ENCODE measurements around the gene RABEP2. TPM values are rescaled to one million over a fixed set of nuclear protein-coding genes. Genes with fewer than 3 reads are reported as not detected.
A peak's percentile ranks its signal among the peaks of the same experiment; 100 is the strongest.

The RABEP2 gene
- total and polyA plus RNA-seq, 9 of the 15 experiments (the other 6 are each of a cell fraction or from before 2014, with no cell fraction given) = 0.15 to 13.4 (median 3.5) TPM

GRCh38 chr16:28974437-28975157, 49.6 kb upstream of the RABEP2 start, which contains the start of gene SPNS1 (continued):
- TF ChIP-seq REST (IDR thresholded peaks at IDR 0.05; ENCODE audit: borderline replicate concordance) (peak; percentile 97), REST (CRISPR knock-in tag; IDR thresholded peaks at IDR 0.05; ENCODE audit: low read depth) (0 out of 2 replicates have a peak, but pooled peaks have one; percentile 23), EGR1 (conservative IDR thresholded peaks at IDR 0.05) (no peak; the same call in 1 of the 2 replicates), HSF4 (CRISPR knock-in tag; IDR thresholded peaks at IDR 0.05; ENCODE audit: borderline replicate concordance) (no peak), POU5F1 (IDR thresholded peaks at IDR 0.05; ENCODE audit: borderline replicate concordance, low read depth, low read length, partially characterized antibody) (peak; percentile 96), NFYB (IDR thresholded peaks at IDR 0.05; ENCODE audit: extremely low read depth, insufficient read length) (no peak), STAT5B (CRISPR knock-in tag; IDR thresholded peaks at IDR 0.05) (no peak), PHF21A (IDR thresholded peaks at IDR 0.05; ENCODE audit: borderline replicate concordance, low read depth) (0 out of 2 replicates have a peak, but pooled peaks have one; percentile 69), ELF4 (CRISPR knock-in tag; IDR thresholded peaks at IDR 0.05) (no peak), BDP1 (IDR thresholded peaks at IDR 0.05; ENCODE audit: insufficient read depth, insufficient read length) (no peak), KDM5B (IDR thresholded peaks at IDR 0.05; ENCODE audit: insufficient replicate concordance, low read depth, low read length) (peak; percentile 77), CBX8 (IDR thresholded peaks at IDR 0.05; ENCODE audit: borderline replicate concordance, extremely low read depth, low read depth, low read length, poor library complexity, severe bottlenecking) (no peak), RBM15 (IDR thresholded peaks at IDR 0.05; ENCODE audit: insufficient read depth, low read length) (no peak), ZNF232 (CRISPR knock-in tag; IDR thresholded peaks at IDR 0.05) (no peak), RNF2 (IDR thresholded peaks at IDR 0.05) (peak; percentile 87)
- TF ChIP-seq, protein P1, sequence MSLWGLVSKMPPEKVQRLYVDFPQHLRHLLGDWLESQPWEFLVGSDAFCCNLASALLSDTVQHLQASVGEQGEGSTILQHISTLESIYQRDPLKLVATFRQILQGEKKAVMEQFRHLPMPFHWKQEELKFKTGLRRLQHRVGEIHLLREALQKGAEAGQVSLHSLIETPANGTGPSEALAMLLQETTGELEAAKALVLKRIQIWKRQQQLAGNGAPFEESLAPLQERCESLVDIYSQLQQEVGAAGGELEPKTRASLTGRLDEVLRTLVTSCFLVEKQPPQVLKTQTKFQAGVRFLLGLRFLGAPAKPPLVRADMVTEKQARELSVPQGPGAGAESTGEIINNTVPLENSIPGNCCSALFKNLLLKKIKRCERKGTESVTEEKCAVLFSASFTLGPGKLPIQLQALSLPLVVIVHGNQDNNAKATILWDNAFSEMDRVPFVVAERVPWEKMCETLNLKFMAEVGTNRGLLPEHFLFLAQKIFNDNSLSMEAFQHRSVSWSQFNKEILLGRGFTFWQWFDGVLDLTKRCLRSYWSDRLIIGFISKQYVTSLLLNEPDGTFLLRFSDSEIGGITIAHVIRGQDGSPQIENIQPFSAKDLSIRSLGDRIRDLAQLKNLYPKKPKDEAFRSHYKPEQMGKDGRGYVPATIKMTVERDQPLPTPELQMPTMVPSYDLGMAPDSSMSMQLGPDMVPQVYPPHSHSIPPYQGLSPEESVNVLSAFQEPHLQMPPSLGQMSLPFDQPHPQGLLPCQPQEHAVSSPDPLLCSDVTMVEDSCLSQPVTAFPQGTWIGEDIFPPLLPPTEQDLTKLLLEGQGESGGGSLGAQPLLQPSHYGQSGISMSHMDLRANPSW (CRISPR knock-in tag; IDR thresholded peaks at IDR 0.05) = no peak
